ENCODE results near the gene SMO. TPM values are rescaled to one million over a fixed set of nuclear protein-coding genes. Genes with fewer than 3 reads are reported as not detected.

Gene SMO
- total and polyA plus RNA-seq, 9 of the 15 experiments (the other 6 are each of a cell fraction or from before 2014, with no cell fraction given), result 0.05 to 0.13 (median 0.10) TPM; not detected in 5

DNA sequence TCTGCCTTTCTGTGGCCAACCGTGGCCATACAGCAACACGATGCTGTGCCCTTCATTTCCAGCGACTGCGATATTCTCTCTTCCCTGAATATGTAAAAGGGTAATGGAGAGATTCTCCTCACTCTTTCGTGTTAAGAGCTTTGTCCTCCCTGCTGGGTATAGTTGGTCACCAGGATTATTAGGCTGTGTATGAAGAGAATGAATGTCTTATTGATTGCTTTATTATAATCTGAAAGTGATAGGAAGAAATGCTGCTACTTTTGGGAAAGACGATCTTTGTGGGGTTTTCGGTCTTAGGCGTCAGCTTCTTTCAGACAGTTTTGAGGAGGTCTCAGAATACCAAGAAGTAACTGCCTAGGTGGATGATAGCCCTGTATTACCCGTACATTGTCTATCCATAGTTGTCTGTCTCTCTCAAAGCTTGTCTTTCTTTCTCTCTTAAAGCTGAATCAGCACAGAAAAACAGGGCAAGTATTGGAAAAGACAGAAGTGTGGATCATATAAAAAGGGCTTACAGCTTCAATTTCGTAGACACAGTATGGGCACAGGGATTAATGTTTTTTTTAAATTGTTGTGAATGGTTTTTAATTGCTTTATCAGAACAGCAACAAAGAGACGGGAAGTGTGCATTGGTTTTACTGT, 37.6 kb downstream of the SMO start (continued):
- TF ChIP-seq, protein P1, sequence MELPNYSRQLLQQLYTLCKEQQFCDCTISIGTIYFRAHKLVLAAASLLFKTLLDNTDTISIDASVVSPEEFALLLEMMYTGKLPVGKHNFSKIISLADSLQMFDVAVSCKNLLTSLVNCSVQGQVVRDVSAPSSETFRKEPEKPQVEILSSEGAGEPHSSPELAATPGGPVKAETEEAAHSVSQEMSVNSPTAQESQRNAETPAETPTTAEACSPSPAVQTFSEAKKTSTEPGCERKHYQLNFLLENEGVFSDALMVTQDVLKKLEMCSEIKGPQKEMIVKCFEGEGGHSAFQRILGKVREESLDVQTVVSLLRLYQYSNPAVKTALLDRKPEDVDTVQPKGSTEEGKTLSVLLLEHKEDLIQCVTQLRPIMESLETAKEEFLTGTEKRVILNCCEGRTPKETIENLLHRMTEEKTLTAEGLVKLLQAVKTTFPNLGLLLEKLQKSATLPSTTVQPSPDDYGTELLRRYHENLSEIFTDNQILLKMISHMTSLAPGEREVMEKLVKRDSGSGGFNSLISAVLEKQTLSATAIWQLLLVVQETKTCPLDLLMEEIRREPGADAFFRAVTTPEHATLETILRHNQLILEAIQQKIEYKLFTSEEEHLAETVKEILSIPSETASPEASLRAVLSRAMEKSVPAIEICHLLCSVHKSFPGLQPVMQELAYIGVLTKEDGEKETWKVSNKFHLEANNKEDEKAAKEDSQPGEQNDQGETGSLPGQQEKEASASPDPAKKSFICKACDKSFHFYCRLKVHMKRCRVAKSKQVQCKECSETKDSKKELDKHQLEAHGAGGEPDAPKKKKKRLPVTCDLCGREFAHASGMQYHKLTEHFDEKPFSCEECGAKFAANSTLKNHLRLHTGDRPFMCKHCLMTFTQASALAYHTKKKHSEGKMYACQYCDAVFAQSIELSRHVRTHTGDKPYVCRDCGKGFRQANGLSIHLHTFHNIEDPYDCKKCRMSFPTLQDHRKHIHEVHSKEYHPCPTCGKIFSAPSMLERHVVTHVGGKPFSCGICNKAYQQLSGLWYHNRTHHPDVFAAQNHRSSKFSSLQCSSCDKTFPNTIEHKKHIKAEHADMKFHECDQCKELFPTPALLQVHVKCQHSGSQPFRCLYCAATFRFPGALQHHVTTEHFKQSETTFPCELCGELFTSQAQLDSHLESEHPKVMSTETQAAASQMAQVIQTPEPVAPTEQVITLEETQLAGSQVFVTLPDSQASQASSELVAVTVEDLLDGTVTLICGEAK (IDR thresholded peaks at IDR 0.05), result peak; percentile 20; the same call in 1 of the 2 replicates
- TF ChIP-seq, protein P1 (CRISPR knock-in tag; IDR thresholded peaks at IDR 0.05), result no peak
- TF ChIP-seq TAF7 (tag; IDR thresholded peaks at IDR 0.05), result no peak
- no peak for TF ChIP-seq MTA3 (IDR thresholded peaks at IDR 0.05; ENCODE audit: borderline replicate concordance)
- TF ChIP-seq, protein P2, sequence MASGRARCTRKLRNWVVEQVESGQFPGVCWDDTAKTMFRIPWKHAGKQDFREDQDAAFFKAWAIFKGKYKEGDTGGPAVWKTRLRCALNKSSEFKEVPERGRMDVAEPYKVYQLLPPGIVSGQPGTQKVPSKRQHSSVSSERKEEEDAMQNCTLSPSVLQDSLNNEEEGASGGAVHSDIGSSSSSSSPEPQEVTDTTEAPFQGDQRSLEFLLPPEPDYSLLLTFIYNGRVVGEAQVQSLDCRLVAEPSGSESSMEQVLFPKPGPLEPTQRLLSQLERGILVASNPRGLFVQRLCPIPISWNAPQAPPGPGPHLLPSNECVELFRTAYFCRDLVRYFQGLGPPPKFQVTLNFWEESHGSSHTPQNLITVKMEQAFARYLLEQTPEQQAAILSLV (tag; IDR thresholded peaks at IDR 0.05), result no peak
- TF ChIP-seq, protein P3, sequence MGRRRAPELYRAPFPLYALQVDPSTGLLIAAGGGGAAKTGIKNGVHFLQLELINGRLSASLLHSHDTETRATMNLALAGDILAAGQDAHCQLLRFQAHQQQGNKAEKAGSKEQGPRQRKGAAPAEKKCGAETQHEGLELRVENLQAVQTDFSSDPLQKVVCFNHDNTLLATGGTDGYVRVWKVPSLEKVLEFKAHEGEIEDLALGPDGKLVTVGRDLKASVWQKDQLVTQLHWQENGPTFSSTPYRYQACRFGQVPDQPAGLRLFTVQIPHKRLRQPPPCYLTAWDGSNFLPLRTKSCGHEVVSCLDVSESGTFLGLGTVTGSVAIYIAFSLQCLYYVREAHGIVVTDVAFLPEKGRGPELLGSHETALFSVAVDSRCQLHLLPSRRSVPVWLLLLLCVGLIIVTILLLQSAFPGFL (CRISPR knock-in tag; IDR thresholded peaks at IDR 0.05), result 0 out of 2 replicates have a peak, but pooled peaks have one; percentile 74
- TF ChIP-seq ARHGAP35 (IDR thresholded peaks at IDR 0.05; ENCODE audit: partially characterized antibody), result no peak
- TF ChIP-seq ZNF766 (CRISPR knock-in tag; conservative IDR thresholded peaks at IDR 0.05), result peak; percentile 26; the same call in 1 of the 2 replicates
- peak; percentile 67 for TF ChIP-seq MAFG (tag; conservative IDR thresholded peaks at IDR 0.05)
- TF ChIP-seq EWSR1 (IDR thresholded peaks at IDR 0.05; ENCODE audit: borderline replicate concordance, low read depth, partially characterized antibody), result no peak
- TF ChIP-seq ZNF316 (IDR thresholded peaks at IDR 0.05), result peak; percentile 89
- TF ChIP-seq ZC3H4 (CRISPR knock-in tag; IDR thresholded peaks at IDR 0.05; ENCODE audit: borderline replicate concordance), result no peak
- TF ChIP-seq, protein P4, sequence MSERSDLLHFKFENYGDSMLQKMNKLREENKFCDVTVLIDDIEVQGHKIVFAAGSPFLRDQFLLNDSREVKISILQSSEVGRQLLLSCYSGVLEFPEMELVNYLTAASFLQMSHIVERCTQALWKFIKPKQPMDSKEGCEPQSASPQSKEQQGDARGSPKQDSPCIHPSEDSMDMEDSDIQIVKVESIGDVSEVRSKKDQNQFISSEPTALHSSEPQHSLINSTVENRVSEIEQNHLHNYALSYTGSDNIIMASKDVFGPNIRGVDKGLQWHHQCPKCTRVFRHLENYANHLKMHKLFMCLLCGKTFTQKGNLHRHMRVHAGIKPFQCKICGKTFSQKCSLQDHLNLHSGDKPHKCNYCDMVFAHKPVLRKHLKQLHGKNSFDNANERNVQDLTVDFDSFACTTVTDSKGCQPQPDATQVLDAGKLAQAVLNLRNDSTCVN (CRISPR knock-in tag; IDR thresholded peaks at IDR 0.05), result no peak
- TF ChIP-seq OTX1 (CRISPR knock-in tag; IDR thresholded peaks at IDR 0.05), result no peak
- no peak; the same call in 1 of the 2 replicates for TF ChIP-seq ZNF143 (CRISPR knock-in tag; IDR thresholded peaks at IDR 0.05)
- 0 out of 2 replicates have a peak, but pooled peaks have one; percentile 1 for TF ChIP-seq SMARCA4 (IDR thresholded peaks at IDR 0.05)
- 0 out of 2 replicates have a peak, but pooled peaks have one; percentile 19 for TF ChIP-seq MAFK (IDR thresholded peaks at IDR 0.05; ENCODE audit: low read length)

Data from K562 (cell line).